K562 (cell line): ENCODE measurements around the gene INHBE. TPM values are rescaled to one million over a fixed set of nuclear protein-coding genes. Genes with fewer than 3 reads are reported as not detected.
A peak's percentile ranks its signal among the peaks of the same experiment; 100 is the strongest.

ENCODE experiments used
- MYC ChIP-seq, 2 experiments: fragments of 250-450 bp in 1 of 2; sonication (Bioruptor Pico) in 1 of 2; IDR thresholded peaks; 2 replicates each; pipeline versions ENCODE4 v1.5.1 to v1.6.1; 2012 to 2021; ENCODE audit warnings: low read depth in 2 of 2, borderline replicate concordance in 1 of 2, improper control_type of control experiment in 1 of 2, low read length in 1 of 2, mild to moderate bottlenecking in 1 of 2, moderate library complexity in 1 of 2
- NCOA4 ChIP-seq: fragments of 450-650 bp; IDR thresholded peaks from 2 replicates; pipeline ENCODE4 v1.6.1; 2018; ENCODE audit warnings: mild to moderate bottlenecking; ENCODE audit not compliant: partially characterized antibody
- NELFE ChIP-seq: IDR thresholded peaks from 2 replicates; pipeline ENCODE4 v1.6.1; 2011; ENCODE audit warnings: mild to moderate bottlenecking; ENCODE audit not compliant: insufficient read depth, insufficient read length
- NFRKB ChIP-seq: fragments of 450-650 bp; IDR thresholded peaks from 2 replicates; pipeline ENCODE4 v1.6.1; 2016; ENCODE audit warnings: low read depth
- NR4A1 ChIP-seq, 2 experiments: fragments of 250-450 bp in 1 of 2; fragments of 450-650 bp in 1 of 2; sonication (Bioruptor Pico) in 1 of 2; IDR thresholded peaks; 2 replicates each; pipeline versions ENCODE4 v1.4.0 to v1.6.1; 2016 to 2020; ENCODE audit warnings: mild to moderate bottlenecking in 2 of 2, missing compliant biosample characterization in 1 of 2, missing genetic modification characterization in 1 of 2, moderate library complexity in 1 of 2
- SMC3 ChIP-seq: conservative IDR thresholded peaks from 2 replicates; pipeline ENCODE4 v1.6.1; 2011; ENCODE audit warnings: low read depth, low read length, improper control_type of control experiment; ENCODE audit not compliant: insufficient read depth
- TCF3 ChIP-seq: sonication (generic); formaldehyde crosslinking; IDR thresholded peaks from 2 replicates; pipeline ENCODE4 v1.4.0; 2020; ENCODE audit warnings: mild to moderate bottlenecking, missing genetic modification reagents
- ZBTB7A ChIP-seq: IDR thresholded peaks from 2 replicates; pipeline ENCODE4 v1.6.1; 2011; ENCODE audit warnings: low read depth, mild to moderate bottlenecking, low read length, moderate library complexity, borderline replicate concordance; ENCODE audit not compliant: control insufficient read depth
- ZNF197 ChIP-seq: fragments of 200-800 bp; sonication (Bioruptor generic); IDR thresholded peaks from 2 replicates; pipeline ENCODE4 v1.6.1; 2016; ENCODE audit warnings: low read depth, missing genetic modification characterization, missing compliant biosample characterization
- ZNF24 ChIP-seq: fragments of 450-650 bp; IDR thresholded peaks from 2 replicates; pipeline ENCODE4 v1.6.1; 2016
- ZNF707 ChIP-seq: fragments of 250-450 bp; sonication (Bioruptor Pico); conservative IDR thresholded peaks from 2 replicates; pipeline ENCODE4 v1.8.0; 2022; ENCODE audit warnings: inconsistent platforms, mild to moderate bottlenecking, moderate library complexity
- polyA plus RNA-seq, 8 experiments: library from polyadenylated mRNA; depleted of rRNA in 4 of 8; stranded (reverse) in 5 of 8; unstranded in 3 of 8; fragments of >200 nt; fragmentation: Nextera tagmentation in 2 of 8; fragmentation: Illumina TruSeq in 1 of 8; extraction: Ambion mirVana in 2 of 8; extraction: Trizol in 1 of 8; gene quantifications; 2 replicates each; pipeline versions ENCODE4 v1.2.1 to v1.2.3, GENCODE V29; 2011 to 2014; ENCODE audit warnings: inconsistent platforms in 1 of 8, missing spikeins in 1 of 8
- total RNA-seq, 7 experiments: library from RNA; depleted of rRNA in 6 of 7; stranded (reverse); fragments of >200 nt in 6 of 7; fragmentation: Illumina TruSeq in 2 of 7; extraction: Trizol in 2 of 7; gene quantifications; 2 replicates each; pipeline versions ENCODE4 v1.2.1 to v1.2.3, GENCODE V29; 2011 to 2021; ENCODE audit warnings: low replicate concordance in 1 of 7
- TF ChIP-seq, protein P1 (sequence below): fragments of 450-650 bp; IDR thresholded peaks from 2 replicates; pipeline ENCODE4 v1.6.1; 2016; ENCODE audit warnings: low read depth
- TF ChIP-seq, protein P2 (sequence below): fragments of 150-350 bp; conservative IDR thresholded peaks from 2 replicates; pipeline ENCODE4 v1.6.1; 2014; ENCODE audit warnings: low read length
- TF ChIP-seq, protein P3 (sequence below): fragments of 250-450 bp; sonication (Bioruptor Pico); IDR thresholded peaks from 2 replicates; pipeline ENCODE4 v1.5.0; 2022; ENCODE audit warnings: mild to moderate bottlenecking

INHBE gene
- total and polyA plus RNA-seq, 9 of the 15 experiments (the other 6 are each of a cell fraction or from before 2014, with no cell fraction given): 0.94 to 9.9 (median 7.3) TPM

DNA sequence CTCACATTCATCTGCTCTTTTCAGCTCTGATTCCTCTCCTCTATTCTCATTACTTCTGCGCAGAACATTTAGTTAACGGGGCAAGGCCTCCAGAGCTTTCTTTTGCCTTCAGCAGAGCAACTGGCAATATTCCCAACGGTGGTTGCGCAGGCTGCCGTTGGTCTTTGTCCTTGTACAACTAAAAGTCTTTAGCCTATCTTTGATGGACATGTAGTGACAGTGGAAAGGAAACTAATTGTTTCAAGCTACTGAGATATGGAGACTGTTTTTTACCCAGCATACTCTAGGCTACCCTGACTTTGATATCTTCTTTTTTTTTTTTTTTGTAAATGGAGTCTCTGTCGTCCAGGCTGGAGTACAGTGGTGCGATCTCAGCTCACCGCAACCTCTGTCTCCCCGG, 36.9 kb upstream of the INHBE start (continued):
- TF ChIP-seq, protein P1, sequence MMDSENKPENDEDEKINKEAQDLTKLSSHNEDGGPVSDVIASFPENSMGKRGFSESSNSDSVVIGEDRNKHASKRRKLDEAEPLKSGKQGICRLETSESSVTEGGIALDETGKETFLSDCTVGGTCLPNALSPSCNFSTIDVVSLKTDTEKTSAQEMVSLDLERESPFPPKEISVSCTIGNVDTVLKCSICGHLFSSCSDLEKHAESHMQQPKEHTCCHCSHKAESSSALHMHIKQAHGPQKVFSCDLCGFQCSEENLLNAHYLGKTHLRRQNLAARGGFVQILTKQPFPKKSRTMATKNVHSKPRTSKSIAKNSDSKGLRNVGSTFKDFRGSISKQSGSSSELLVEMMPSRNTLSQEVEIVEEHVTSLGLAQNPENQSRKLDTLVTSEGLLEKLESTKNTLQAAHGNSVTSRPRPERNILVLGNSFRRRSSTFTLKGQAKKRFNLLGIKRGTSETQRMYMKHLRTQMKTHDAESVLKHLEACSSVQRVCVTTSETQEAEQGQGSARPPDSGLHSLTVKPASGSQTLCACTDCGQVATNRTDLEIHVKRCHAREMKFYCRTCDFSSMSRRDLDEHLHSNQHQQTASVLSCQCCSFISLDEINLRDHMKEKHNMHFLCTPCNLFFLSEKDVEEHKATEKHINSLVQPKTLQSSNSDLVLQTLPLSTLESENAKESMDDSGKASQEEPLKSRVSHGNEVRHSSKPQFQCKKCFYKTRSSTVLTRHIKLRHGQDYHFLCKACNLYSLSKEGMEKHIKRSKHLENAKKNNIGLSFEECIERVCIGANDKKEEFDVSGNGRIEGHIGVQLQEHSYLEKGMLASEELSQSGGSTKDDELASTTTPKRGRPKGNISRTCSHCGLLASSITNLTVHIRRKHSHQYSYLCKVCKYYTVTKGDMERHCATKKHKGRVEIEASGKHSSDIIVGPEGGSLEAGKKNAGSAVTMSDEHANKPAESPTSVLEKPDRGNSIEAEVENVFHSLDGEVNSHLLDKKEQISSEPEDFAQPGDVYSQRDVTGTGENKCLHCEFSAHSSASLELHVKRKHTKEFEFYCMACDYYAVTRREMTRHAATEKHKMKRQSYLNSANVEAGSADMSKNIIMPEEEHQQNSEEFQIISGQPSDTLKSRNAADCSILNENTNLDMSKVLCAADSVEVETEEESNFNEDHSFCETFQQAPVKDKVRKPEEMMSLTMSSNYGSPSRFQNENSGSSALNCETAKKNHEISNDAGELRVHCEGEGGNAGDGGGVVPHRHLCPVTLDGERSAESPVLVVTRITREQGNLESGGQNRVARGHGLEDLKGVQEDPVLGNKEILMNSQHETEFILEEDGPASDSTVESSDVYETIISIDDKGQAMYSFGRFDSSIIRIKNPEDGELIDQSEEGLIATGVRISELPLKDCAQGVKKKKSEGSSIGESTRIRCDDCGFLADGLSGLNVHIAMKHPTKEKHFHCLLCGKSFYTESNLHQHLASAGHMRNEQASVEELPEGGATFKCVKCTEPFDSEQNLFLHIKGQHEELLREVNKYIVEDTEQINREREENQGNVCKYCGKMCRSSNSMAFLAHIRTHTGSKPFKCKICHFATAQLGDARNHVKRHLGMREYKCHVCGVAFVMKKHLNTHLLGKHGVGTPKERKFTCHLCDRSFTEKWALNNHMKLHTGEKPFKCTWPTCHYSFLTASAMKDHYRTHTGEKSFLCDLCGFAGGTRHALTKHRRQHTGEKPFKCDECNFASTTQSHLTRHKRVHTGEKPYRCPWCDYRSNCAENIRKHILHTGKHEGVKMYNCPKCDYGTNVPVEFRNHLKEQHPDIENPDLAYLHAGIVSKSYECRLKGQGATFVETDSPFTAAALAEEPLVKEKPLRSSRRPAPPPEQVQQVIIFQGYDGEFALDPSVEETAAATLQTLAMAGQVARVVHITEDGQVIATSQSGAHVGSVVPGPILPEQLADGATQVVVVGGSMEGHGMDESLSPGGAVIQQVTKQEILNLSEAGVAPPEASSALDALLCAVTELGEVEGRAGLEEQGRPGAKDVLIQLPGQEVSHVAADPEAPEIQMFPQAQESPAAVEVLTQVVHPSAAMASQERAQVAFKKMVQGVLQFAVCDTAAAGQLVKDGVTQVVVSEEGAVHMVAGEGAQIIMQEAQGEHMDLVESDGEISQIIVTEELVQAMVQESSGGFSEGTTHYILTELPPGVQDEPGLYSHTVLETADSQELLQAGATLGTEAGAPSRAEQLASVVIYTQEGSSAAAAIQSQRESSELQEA: no peak
- TF ChIP-seq NR4A1 (CRISPR knock-in tag; IDR thresholded peaks at IDR 0.05) (no peak), NR4A1 (tag; IDR thresholded peaks at IDR 0.05) (no peak), NCOA4 (no peak), MYC (IDR thresholded peaks at IDR 0.05; ENCODE audit: low read depth, low read length) (no peak), MYC (CRISPR knock-in tag; IDR thresholded peaks at IDR 0.05; ENCODE audit: borderline replicate concordance, low read depth) (no peak), NFRKB (no peak), ZNF24 (no peak), ZNF707 (CRISPR knock-in tag) (no peak), ZNF197 (no peak), SMC3 (no peak), TCF3 (0 out of 2 replicates have a peak, but pooled peaks have one; percentile 21), ZBTB7A (no peak), NELFE (no peak)
- TF ChIP-seq, protein P2, sequence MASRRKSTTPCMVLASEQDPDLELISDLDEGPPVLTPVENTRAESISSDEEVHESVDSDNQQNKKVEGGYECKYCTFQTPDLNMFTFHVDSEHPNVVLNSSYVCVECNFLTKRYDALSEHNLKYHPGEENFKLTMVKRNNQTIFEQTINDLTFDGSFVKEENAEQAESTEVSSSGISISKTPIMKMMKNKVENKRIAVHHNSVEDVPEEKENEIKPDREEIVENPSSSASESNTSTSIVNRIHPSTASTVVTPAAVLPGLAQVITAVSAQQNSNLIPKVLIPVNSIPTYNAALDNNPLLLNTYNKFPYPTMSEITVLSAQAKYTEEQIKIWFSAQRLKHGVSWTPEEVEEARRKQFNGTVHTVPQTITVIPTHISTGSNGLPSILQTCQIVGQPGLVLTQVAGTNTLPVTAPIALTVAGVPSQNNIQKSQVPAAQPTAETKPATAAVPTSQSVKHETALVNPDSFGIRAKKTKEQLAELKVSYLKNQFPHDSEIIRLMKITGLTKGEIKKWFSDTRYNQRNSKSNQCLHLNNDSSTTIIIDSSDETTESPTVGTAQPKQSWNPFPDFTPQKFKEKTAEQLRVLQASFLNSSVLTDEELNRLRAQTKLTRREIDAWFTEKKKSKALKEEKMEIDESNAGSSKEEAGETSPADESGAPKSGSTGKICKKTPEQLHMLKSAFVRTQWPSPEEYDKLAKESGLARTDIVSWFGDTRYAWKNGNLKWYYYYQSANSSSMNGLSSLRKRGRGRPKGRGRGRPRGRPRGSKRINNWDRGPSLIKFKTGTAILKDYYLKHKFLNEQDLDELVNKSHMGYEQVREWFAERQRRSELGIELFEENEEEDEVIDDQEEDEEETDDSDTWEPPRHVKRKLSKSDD: no peak
- TF ChIP-seq, protein P3, sequence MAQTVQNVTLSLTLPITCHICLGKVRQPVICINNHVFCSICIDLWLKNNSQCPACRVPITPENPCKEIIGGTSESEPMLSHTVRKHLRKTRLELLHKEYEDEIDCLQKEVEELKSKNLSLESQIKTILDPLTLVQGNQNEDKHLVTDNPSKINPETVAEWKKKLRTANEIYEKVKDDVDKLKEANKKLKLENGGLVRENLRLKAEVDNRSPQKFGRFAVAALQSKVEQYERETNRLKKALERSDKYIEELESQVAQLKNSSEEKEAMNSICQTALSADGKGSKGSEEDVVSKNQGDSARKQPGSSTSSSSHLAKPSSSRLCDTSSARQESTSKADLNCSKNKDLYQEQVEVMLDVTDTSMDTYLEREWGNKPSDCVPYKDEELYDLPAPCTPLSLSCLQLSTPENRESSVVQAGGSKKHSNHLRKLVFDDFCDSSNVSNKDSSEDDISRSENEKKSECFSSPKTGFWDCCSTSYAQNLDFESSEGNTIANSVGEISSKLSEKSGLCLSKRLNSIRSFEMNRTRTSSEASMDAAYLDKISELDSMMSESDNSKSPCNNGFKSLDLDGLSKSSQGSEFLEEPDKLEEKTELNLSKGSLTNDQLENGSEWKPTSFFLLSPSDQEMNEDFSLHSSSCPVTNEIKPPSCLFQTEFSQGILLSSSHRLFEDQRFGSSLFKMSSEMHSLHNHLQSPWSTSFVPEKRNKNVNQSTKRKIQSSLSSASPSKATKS (CRISPR knock-in tag): no peak
